Measurements from ENCODE around the gene FASTK. TPM values are rescaled to one million over a fixed set of nuclear protein-coding genes. Genes with fewer than 3 reads are reported as not detected.

The FASTK gene
- total and polyA plus RNA-seq, 2 donors (not counting 3 experiments of a cell fraction or from before 2014, with no cell fraction given), result 73.3 to 113 TPM

- intact Hi-C loops (cut with micrococcal nuclease) (loop anchor here (1.0 to 2.0 kb wide), 5 partner anchors 10 to 62 kb away; partner anchors contain the start of genes ABCB8 and FASTK), dilution Hi-C loops (cut with MboI; ENCODE audit: extremely low pct_ligation_motif_present, low sequenced_read_pairs) (no loop called here)
- TF ChIP-seq MAX (IDR thresholded peaks at IDR 0.05; ENCODE audit: insufficient read depth, insufficient read length), result no peak
- no peak for TF ChIP-seq POLR2AphosphoS5 (IDR thresholded peaks at IDR 0.05; ENCODE audit: insufficient read depth, low read depth, low read length)
- TF ChIP-seq FOS (IDR thresholded peaks at IDR 0.05; ENCODE audit: borderline replicate concordance, insufficient read depth, low read length), result no peak
- no peak for TF ChIP-seq MYC (IDR thresholded peaks at IDR 0.05; ENCODE audit: low read depth, low read length)
- TF ChIP-seq GATA2 (IDR thresholded peaks at IDR 0.05; ENCODE audit: insufficient read depth, insufficient read length, low read depth, low read length), result no peak
- no peak for TF ChIP-seq EZH2 (IDR thresholded peaks at IDR 0.05; ENCODE audit: borderline replicate concordance, low read depth, low read length, severe bottlenecking)
- TF ChIP-seq JUN (IDR thresholded peaks at IDR 0.05; ENCODE audit: borderline replicate concordance, insufficient read depth, insufficient read length, low read depth), result no peak
- no peak for TF ChIP-seq CTCF (IDR thresholded peaks at IDR 0.05; ENCODE audit: extremely low read depth in 1 of 2, insufficient read depth in 1 of 2, low read depth in 1 of 2, low read length in 2 of 2)
- TF ChIP-seq POLR2A (IDR thresholded peaks at IDR 0.05; ENCODE audit: low read depth, low read length), result no peak
- ChIA-PET POLR2A (interaction anchor here (0.6 to 1.0 kb wide), 2 partner anchors 21 to 54 kb away, joined by 3 to 12 read pairs; no protein-coding TSS in a partner anchor), CTCF (interaction anchor here (0.7 to 4.5 kb wide), 9 partner anchors 14 to 127 kb away, joined by 3 to 29 read pairs (median 4); no protein-coding TSS in a partner anchor)
- H3K9me1 ChIP-seq (replicated peaks; ENCODE audit: control insufficient read depth, extremely low read depth, insufficient read depth, low read length), result no peaks in the 10 kb centered on the region
- no TSS peak for BruUV-seq (replicated peaks)
- H3K27ac ChIP-seq (ENCODE audit: insufficient read depth, low read depth, low read length), result peak overlapping the region; percentile 98
- H3K9me3 ChIP-seq (replicated peaks; ENCODE audit: control insufficient read depth, insufficient read depth, low read length), result no peaks in the 10 kb centered on the region
- no peaks in the 10 kb centered on the region for H3K27me3 ChIP-seq (ENCODE audit: control insufficient read depth in 2 of 2, insufficient read depth in 2 of 2, low read length in 2 of 2)
- H3K4me1 ChIP-seq (ENCODE audit: control insufficient read depth, extremely low read depth, insufficient read depth, low read length), result peaks cover 52% of the 10 kb centered on the region
- H3K79me2 ChIP-seq (ENCODE audit: control insufficient read depth, insufficient read depth, low read length), result peaks cover 78% of the 10 kb centered on the region
- no peak for FAIRE-seq
- peaks cover 0 to 8% of the 10 kb centered on the region in 2 experiments for H3K36me3 ChIP-seq (ENCODE audit: control insufficient read depth in 2 of 2, extremely low read depth in 1 of 2, insufficient read depth in 2 of 2, low read length in 2 of 2)
- H3K4me3 ChIP-seq (replicated peaks in 1 of 3; ENCODE audit: insufficient read depth in 1 of 3, low read depth in 1 of 3, low read length in 3 of 3), result peak overlapping the region in 1 of 3 experiments; percentile 82
- no peak overlapping the region for H2AFZ ChIP-seq (ENCODE audit: low read depth, low read length)
- peak overlapping the region; percentile 94 for H3K4me2 ChIP-seq (ENCODE audit: insufficient read depth, low read length)
- peak; percentile 24 for DNase-seq (ENCODE audit: low read depth, low spot score)
- H4K20me1 ChIP-seq (replicated peaks; ENCODE audit: control insufficient read depth, extremely low read depth, insufficient read depth, low read length), result no peaks in the 10 kb centered on the region
- peak overlapping the region; percentile 78 for H3K9ac ChIP-seq (replicated peaks; ENCODE audit: extremely low read depth, insufficient read depth, low read length)
These were observed 9.5 kb upstream of the FASTK start for GRCh38 chr7:151089893-151090730.
